ENCODE measurements around the gene RNLS.

DNA sequence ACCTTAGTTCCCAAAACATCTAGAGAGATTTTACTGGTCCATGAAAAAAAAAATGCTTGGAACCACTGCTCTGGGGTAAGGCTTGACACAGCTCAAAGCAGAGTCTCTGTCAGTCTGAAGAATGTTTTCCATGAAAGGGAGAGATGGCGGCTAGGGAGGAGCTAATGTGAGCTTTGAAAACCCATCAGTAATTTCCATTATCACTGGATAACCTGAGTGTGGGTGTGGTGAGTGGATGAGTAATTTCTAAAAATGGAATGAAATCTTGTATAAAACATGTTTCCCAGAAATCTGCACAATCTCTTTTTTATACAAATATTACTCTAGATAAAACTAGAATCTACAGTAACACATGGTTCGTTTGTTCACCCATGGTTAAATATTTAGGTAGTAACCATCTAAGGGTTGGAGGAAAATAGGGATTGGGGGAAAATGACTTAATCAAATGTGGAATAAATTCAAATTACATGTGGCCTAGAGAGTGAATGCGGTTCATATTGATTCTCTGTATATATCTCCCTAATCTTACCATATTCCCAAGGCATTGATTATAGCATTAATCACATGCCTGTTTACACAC lies 289.4 kb downstream of the RNLS start:
- TF ChIP-seq ZNF623 (tag by site-specific recombination; IDR thresholded peaks at IDR 0.05) (no peak), CTCF (tag by site-specific recombination; IDR thresholded peaks at IDR 0.05) (no peak), ZNF530 (tag by site-specific recombination; IDR thresholded peaks at IDR 0.05; ENCODE audit: low read depth) (no peak)
- TF ChIP-seq, protein P1, sequence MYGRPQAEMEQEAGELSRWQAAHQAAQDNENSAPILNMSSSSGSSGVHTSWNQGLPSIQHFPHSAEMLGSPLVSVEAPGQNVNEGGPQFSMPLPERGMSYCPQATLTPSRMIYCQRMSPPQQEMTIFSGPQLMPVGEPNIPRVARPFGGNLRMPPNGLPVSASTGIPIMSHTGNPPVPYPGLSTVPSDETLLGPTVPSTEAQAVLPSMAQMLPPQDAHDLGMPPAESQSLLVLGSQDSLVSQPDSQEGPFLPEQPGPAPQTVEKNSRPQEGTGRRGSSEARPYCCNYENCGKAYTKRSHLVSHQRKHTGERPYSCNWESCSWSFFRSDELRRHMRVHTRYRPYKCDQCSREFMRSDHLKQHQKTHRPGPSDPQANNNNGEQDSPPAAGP (tag by site-specific recombination; IDR thresholded peaks at IDR 0.05), result no peak
